Stimulated activated naive CD8-positive, alpha-beta T cell treated with anti-CD3 and anti-CD28 coated beads, Interleukin-15, Interleukin-2, amounts not matched to agents 100 ng/mL and 50 ng/mL, for 24 hours (primary cell): Measurements from ENCODE around the gene COL2A1.
A peak's percentile ranks its signal among the peaks of the same experiment; 100 is the strongest.

Experiments used
- H3K27ac Mint-ChIP-seq: one replicate; pipeline ENCODE4 v1.8.0; 2021; ENCODE audit warnings: mild to moderate bottlenecking, mixed read lengths
- H3K27me3 Mint-ChIP-seq: one replicate; pipeline ENCODE4 v1.8.0; 2021; ENCODE audit warnings: mixed read lengths
- H3K36me3 Mint-ChIP-seq: one replicate; pipeline ENCODE4 v1.8.0; 2021; ENCODE audit warnings: low read depth, mixed read lengths
- H3K4me1 Mint-ChIP-seq: one replicate; pipeline ENCODE4 v1.8.0; 2021; ENCODE audit warnings: low read depth, mixed read lengths
- H3K4me3 Mint-ChIP-seq: one replicate; pipeline ENCODE4 v1.8.0; 2021; ENCODE audit warnings: mild to moderate bottlenecking, mixed read lengths
- H3K9me3 Mint-ChIP-seq: one replicate; pipeline ENCODE4 v1.8.0; 2021; ENCODE audit warnings: mixed read lengths

COL2A1 gene

DNA sequence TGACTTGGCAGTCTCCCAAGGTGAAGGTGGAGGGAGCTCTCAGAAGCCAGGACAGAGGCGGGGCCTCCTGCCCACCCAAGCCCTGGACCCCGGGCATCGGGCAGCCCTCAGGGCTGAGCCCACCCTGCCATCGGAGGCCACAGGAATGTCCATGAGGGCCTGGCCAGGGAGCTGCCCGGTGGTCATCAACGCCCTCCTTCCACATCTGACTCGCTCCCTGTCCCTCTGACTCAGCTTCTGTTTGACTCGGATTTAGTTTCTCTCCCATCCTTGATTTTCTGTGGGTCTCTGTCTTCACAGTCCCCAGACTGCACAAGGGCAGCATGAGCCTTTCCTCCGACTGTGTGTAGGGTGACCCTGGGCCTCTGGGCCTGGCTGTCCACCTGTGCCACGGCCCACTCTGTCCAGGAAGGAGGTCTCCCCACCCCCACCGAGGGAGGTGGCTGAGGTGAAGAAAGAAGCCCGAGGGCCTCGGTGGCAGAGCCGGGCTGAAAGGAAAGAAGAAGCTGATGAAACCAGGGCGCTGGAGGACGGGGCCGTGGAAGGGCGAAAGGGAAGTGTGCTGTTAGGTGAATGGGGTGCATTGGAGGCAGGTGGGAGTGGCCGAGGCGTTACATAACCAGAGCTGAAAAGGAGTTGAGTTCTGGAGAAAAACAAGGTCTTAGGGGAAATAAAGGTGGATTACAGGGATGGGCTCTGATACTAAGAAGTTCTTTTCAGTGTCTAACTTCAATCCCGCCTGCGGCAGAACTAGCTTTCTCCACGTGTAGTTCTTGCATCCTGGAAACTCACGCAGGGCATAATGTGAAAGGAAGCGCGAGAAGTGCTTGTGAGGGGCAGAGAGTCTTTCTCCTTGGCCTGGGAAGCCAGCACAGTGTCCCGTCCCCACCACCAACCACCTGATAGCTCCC, 57.6 kb downstream of the COL2A1 start:
- H3K36me3 Mint-ChIP-seq, result no peaks in the 10 kb centered on the region
- peak overlapping the region; percentile 29 for H3K27ac Mint-ChIP-seq
- peaks cover 14% of the 10 kb centered on the region for H3K27me3 Mint-ChIP-seq

DNA sequence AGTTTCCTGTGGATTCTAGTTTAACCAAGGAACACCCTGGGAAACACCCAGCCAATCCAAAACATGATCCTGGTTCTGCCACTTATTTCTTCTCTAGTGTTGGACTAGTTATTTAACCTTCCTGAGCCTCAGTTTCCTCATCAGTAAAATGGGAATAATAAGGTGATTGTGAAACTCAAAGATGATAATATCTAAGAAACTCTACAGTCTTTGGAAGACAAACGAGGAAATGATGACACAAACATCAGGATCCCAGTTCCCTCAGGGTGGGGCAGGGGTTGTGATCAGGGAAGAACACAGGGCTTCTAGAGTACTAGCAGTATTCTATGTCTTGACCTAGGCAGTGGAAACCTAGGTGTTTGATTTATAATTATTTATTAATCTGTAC, 58.9 kb downstream of the COL2A1 start:
- no peaks in the 10 kb centered on the region for H3K9me3 Mint-ChIP-seq
- H3K27ac Mint-ChIP-seq, result no peak overlapping the region
- no peak overlapping the region for H3K4me3 Mint-ChIP-seq
- no peaks in the 10 kb centered on the region for H3K36me3 Mint-ChIP-seq
- H3K27me3 Mint-ChIP-seq, result peaks cover 21% of the 10 kb centered on the region
- peaks cover 3% of the 10 kb centered on the region for H3K4me1 Mint-ChIP-seq

More for the DNA sequence above, 57.6 kb downstream of the COL2A1 start:
- H3K9me3 Mint-ChIP-seq, result no peaks in the 10 kb centered on the region
- H3K4me3 Mint-ChIP-seq, result no peak overlapping the region
- H3K4me1 Mint-ChIP-seq, result peaks cover 3% of the 10 kb centered on the region

DNA sequence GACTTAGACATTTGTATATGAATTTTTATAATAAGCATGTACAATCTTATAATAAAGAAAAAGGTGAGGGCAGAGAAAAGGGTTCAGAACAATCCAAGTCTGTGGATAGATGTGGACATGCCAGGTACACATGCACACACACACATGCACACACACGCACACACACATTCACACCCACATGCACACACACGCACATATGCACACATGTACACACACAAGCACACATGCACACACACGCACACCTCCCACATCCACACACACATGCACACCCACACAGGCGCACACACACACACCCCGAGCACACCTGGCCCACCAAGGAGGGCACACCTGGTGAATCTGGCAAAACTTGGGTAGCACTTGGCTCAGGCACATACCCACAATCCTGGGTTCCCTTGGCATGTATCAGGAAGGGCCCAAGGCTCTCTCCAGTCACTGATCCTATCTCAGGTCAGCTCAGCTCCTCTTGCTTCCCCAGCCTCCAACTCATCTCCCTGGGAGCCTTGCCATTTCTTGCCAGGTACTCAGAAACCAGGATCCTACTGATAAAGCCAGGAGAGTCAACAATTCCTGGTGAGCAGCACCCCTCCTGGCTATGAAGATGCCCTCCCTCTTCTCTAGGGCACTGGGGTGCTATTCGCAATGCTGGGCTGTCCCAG, 59.5 kb downstream of the COL2A1 start:
- peaks cover 3% of the 10 kb centered on the region for H3K4me1 Mint-ChIP-seq
- H3K36me3 Mint-ChIP-seq, result no peaks in the 10 kb centered on the region
- H3K27me3 Mint-ChIP-seq, result peaks cover 24% of the 10 kb centered on the region
- H3K9me3 Mint-ChIP-seq, result no peaks in the 10 kb centered on the region
- no peak overlapping the region for H3K27ac Mint-ChIP-seq
- no peak overlapping the region for H3K4me3 Mint-ChIP-seq

DNA sequence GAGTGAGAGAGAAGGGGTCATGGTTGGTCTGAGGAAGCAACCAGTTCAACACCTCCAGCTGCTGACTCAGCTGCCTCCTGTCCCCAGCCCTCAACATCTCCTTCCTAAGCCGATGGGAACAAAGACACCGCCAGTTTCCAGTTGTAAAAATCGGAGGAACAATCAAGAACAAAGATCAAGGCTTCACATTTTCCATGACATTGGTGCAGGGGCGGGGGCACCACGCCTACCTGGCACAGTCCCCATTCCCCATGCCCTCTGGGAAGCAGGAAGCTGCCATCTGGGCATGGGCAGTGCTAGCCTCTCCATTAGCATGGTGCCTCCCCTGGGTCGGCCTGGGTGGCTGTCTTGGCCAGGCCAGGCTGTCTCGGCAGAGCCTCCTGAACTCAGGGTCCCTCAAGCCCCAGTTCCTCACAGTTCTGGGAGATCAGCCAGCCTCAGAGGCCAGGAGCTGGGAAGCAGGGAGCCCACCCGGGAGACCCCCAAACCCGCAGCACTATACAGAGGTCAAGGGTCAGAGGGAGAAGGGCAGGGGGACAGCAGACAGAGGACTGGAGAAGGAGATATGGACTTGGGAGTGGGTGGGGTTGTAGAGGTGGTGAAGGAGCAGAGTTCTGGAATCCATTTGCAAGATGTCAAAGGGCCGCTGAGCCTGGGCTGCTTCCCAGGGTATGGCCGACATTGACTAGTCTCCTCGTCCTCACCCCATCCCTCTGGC, 60.5 kb downstream of the COL2A1 start:
- H3K27ac Mint-ChIP-seq, result no peak overlapping the region
- H3K4me1 Mint-ChIP-seq, result peaks cover 3% of the 10 kb centered on the region
- peaks cover 26% of the 10 kb centered on the region for H3K27me3 Mint-ChIP-seq
- H3K9me3 Mint-ChIP-seq, result no peaks in the 10 kb centered on the region
- no peak overlapping the region for H3K4me3 Mint-ChIP-seq
- H3K36me3 Mint-ChIP-seq, result no peaks in the 10 kb centered on the region

DNA sequence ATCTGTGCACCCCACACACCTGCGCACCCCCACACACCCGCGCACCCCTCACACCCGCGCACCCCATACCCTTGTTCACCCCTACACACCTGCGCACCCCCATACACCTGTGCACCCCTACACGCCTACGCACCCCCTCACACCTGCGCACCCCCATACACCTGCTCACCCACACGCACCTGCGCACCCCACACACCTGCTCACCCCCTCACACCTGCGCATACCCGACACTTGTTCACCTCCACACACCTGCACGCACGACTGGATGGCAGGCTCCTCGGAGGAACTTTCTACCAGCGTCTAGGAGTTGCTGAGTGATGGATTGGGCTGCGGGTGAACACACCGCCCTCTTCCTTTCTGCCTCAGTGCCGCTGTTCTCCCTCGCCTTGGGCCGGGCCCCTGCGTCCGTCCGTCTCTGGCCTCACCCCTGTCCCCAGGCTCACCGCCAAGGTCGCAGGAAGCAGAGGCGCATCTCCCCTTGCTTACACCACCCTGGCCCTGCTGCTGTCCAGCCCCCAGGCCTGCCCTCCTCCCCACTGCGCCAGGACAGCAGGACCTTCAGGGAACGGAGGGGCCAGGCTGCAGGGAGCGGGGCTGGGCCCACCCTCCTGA, 61.6 kb downstream of the COL2A1 start:
- peaks cover 3% of the 10 kb centered on the region for H3K4me1 Mint-ChIP-seq
- peaks cover 26% of the 10 kb centered on the region for H3K27me3 Mint-ChIP-seq
- no peaks in the 10 kb centered on the region for H3K9me3 Mint-ChIP-seq
- H3K4me3 Mint-ChIP-seq, result no peak overlapping the region
- H3K27ac Mint-ChIP-seq, result no peak overlapping the region
- H3K36me3 Mint-ChIP-seq, result no peaks in the 10 kb centered on the region

DNA sequence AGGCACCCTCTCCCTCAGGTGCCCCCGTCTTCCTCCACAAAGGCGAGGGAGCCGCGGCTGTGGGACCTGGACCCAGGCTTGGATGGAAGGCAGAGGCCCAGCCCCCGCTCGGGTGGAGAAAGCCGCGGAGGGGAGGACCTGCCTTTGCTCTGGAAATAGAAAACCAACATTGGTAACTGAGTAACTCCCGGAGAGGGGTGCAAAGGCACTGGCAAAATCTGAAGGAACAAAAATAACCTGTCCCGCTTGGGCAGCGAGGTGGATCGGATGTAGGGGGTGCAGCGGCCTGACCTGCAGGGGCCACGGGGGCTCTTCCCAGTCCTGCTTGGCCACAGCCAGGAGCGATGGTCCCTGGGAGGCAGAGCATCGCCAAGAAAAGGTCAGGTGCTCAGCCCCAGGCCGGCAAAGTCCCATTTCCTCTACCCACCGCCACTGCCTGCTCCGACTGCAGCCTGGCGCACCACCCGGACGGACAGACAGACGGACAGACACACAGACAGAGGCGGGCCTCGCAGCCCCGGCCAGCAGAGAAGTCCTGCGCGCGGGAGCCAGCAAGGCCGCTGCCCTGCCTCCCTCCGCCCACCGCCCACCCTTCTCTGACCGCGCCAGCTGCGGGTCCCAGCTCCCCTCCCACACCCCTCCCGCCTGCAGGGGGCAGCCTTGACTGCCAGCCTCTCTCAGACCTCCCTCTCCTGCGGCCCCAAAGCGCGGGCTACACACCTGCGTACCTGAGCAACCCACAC, 62.2 kb downstream of the COL2A1 start:
- Mint-ChIP-seq H3K27ac (no peak overlapping the region), H3K4me1 (peaks cover 3% of the 10 kb centered on the region), H3K4me3 (no peak overlapping the region), H3K9me3 (no peaks in the 10 kb centered on the region), H3K36me3 (no peaks in the 10 kb centered on the region), H3K27me3 (peaks cover 26% of the 10 kb centered on the region)

DNA sequence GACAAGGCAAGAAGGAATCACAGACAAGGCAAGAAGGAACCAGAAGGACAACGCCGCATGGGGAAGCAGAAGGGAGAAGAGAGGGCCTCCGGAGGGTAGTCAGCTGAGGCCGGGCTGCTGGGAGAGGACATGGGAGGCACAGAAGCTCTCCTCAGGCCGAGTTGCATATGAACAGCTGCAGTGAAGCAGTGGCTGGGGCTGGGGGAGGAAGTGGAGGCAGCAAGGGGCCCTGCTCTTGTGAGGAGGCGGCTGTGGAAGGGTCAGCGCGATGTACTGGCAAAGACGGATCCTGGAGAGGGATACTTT, 62.8 kb downstream of the COL2A1 start:
- H3K4me1 Mint-ChIP-seq, result no peaks in the 10 kb centered on the region
- H3K9me3 Mint-ChIP-seq, result no peaks in the 10 kb centered on the region
- no peaks in the 10 kb centered on the region for H3K36me3 Mint-ChIP-seq
- H3K27me3 Mint-ChIP-seq, result peaks cover 20% of the 10 kb centered on the region
- H3K27ac Mint-ChIP-seq, result no peak overlapping the region
- no peak overlapping the region for H3K4me3 Mint-ChIP-seq

DNA sequence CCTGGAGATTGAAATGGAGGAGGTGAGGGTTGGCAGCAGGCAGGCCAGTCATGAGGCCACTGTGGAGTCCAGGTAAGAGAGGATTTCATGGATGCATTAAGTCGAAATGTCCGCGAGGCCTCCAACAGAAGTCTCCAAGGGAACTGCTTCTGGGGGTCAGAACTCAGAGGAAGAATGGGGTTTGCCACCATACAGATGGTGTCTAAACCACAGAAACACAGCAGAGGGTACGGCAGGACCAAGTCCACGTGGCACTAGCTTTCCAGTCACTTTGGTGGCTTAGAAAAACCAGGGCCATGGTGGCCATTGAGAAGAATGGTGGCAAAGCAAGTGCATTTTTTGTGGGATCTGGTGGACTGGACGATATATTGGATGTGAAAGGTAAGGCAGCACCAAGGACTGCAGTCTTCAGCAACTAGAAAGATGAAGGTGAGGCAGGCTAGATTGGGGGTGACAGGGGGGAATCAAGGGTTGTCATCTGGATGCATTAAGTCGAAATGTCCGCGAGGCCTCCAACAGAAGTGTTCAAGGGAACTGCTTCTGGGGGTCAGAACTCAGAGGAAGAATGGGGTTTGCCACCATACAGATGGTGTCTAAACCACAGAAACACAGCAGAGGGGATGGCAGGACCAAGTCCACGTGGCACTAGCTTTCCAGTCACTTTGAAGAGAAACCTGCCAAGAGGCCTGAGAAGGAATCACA, 63.4 kb downstream of the COL2A1 start:
- peaks cover 20% of the 10 kb centered on the region for H3K27me3 Mint-ChIP-seq
- H3K27ac Mint-ChIP-seq, result no peak overlapping the region
- no peaks in the 10 kb centered on the region for H3K4me1 Mint-ChIP-seq
- no peaks in the 10 kb centered on the region for H3K9me3 Mint-ChIP-seq
- no peak overlapping the region for H3K4me3 Mint-ChIP-seq
- H3K36me3 Mint-ChIP-seq, result no peaks in the 10 kb centered on the region

DNA sequence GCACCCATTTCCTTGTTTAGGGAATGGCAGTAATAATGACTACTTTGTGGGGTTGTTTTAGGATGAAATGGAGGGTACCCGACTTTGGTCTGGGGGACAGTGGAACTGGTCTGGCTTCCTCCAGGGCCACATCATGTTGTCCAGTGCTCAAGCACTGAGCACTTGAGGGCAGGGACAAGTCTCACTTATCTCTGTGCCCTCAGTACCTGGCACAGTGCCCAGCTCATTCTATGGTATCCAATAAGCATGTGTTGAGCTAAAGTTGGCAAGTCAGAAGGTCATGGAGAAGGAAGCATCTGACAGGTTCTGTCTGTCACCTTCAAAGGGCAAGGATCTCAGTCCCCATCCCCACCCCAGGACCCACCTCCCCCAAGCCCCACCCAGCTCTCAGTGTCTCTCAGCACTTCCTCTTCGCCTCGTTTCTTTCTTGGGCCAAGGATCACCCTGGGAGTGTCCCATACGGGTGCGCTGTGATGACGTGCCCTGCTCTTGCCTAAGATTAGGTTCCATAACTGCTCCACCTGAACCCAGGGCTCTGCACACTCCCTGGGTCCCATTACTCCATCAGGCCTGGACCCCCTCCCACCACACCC, 65.2 kb downstream of the COL2A1 start:
- H3K27ac Mint-ChIP-seq, result no peak overlapping the region
- H3K36me3 Mint-ChIP-seq, result no peaks in the 10 kb centered on the region
- H3K9me3 Mint-ChIP-seq, result no peaks in the 10 kb centered on the region
- H3K4me3 Mint-ChIP-seq, result no peak overlapping the region
- H3K27me3 Mint-ChIP-seq, result peaks cover 20% of the 10 kb centered on the region
- H3K4me1 Mint-ChIP-seq, result no peaks in the 10 kb centered on the region

DNA sequence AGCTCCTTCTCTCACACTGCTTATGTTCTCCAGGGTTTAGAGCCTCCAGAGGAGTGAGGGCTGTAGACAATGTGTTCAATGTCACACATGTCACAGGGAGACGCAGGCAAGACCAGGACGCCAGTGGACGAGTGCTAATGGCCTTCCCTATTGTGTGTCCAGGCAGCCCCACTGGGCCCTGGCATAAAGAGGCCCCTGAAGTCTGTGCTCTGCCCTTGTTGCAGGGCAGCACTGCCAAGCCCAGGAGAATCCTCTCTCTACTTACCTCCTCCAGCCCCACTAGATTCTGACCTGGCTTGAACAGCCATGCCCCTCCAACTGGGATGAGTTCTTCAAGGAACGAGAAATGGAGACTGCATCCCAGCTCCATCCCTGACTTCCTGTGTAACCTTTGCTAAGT, 65.7 kb downstream of the COL2A1 start:
- Mint-ChIP-seq H3K9me3 (no peaks in the 10 kb centered on the region), H3K27me3 (peaks cover 19% of the 10 kb centered on the region), H3K4me3 (no peak overlapping the region), H3K4me1 (no peaks in the 10 kb centered on the region), H3K36me3 (no peaks in the 10 kb centered on the region), H3K27ac (no peak overlapping the region)

DNA sequence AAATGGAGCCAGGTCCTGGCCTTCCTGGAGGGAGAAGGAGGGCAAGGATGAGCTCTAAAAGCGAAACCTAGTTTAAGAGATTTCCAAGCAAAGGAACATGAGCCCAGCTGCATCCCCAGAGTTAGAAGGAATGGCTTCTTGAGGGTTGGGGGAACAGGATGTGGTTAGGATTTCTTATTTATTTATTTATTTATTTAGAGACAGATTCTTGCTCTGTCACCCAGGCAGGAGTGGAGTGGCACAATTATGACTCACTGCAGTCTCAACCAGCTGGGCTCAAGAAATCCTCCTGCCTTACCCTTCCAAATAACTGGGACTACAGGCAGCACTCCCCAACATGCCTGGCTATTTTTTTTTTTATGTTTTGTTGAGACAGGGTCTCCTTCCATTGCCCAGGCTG, 66.2 kb downstream of the COL2A1 start:
- Mint-ChIP-seq H3K27me3 (peaks cover 14% of the 10 kb centered on the region), H3K9me3 (no peaks in the 10 kb centered on the region), H3K27ac (no peak overlapping the region), H3K4me1 (no peaks in the 10 kb centered on the region), H3K36me3 (no peaks in the 10 kb centered on the region), H3K4me3 (no peak overlapping the region)

DNA sequence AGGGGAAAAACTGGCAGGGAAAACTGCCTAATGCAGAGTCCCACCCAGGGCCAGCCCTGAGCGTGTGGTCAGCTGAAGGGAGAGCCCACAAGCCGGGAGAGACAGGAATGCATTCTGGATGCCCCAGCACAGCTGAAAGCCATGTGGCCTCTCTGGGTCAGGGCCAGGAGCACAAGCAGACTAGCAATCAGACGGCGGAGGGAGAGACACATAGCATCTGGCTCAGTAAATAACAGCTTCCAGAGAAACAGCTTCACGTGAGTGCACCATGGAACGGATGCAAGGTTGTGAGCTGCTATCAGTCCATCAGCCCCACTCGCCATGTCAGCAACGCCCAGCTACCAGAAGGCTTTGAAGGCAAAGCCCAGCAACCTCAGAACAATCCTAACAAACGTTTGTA, 69.1 kb downstream of the COL2A1 start:
- peaks cover 8% of the 10 kb centered on the region for H3K27me3 Mint-ChIP-seq
- no peaks in the 10 kb centered on the region for H3K4me1 Mint-ChIP-seq

DNA sequence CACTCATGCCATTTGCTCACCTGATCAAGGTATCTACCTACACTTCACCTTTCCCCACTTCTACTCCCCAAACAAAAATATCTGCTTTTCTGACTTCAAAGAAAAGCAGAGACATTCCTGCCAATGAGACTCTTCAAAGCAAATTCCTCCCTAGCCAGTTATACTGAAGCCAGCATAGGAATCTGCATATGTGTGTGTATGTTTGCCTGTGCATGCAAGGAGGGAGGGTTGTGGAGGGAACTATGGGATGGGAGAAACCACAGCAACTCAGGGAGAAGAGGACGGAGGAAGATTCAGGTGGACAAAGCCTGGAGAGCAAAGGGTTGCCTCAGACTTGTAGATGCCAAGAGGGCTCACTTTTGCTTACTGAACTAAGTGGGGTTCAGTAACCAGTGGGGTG, 73.1 kb downstream of the COL2A1 start:
- H3K4me3 Mint-ChIP-seq, result no peak overlapping the region
- no peak overlapping the region for H3K27ac Mint-ChIP-seq
- no peaks in the 10 kb centered on the region for H3K4me1 Mint-ChIP-seq
- no peaks in the 10 kb centered on the region for H3K36me3 Mint-ChIP-seq
- no peaks in the 10 kb centered on the region for H3K9me3 Mint-ChIP-seq
- H3K27me3 Mint-ChIP-seq, result peaks cover 8% of the 10 kb centered on the region

More for the DNA sequence above, 69.1 kb downstream of the COL2A1 start:
- Mint-ChIP-seq H3K9me3 (no peaks in the 10 kb centered on the region), H3K4me3 (no peak overlapping the region), H3K27ac (no peak overlapping the region), H3K36me3 (no peaks in the 10 kb centered on the region)

DNA sequence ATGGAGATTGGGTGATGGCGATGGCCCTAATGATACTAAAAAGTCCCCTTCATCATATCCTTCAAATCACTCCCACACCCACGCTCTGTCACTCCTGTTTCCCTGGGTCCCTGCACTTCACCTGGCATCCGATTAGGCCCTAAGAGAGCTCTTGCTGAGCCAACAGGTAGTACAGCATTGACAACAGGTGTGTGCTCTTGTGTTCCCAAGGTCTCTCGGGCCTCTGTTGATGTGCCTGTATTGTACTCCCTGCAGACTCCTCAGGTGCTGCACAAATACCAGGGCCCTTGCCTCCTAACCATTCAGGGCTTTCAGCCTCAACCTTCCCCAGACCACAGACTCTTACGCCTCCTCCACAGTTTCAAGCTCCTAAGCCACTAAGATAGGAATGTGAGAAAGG, 73.6 kb downstream of the COL2A1 start:
- Mint-ChIP-seq H3K27me3 (peaks cover 8% of the 10 kb centered on the region), H3K4me1 (no peaks in the 10 kb centered on the region), H3K27ac (no peak overlapping the region), H3K36me3 (no peaks in the 10 kb centered on the region), H3K9me3 (no peaks in the 10 kb centered on the region), H3K4me3 (no peak overlapping the region)
